C4-2B (cell line): ENCODE data around the gene NAV1.

Source experiments
- H3K27ac ChIP-seq: fragments of 450-650 bp; 2 replicates; pipeline ENCODE4 v1.5.1; 2017
- ZFX ChIP-seq: fragments of 450-650 bp; IDR thresholded peaks from 2 replicates; pipeline ENCODE4 v1.6.1; 2017
- TF ChIP-seq, protein P1 (sequence below): fragments of 450-650 bp; conservative IDR thresholded peaks from 2 replicates; pipeline ENCODE4 v1.5.1; 2017; ENCODE audit warnings: mild to moderate bottlenecking

Gene NAV1

DNA sequence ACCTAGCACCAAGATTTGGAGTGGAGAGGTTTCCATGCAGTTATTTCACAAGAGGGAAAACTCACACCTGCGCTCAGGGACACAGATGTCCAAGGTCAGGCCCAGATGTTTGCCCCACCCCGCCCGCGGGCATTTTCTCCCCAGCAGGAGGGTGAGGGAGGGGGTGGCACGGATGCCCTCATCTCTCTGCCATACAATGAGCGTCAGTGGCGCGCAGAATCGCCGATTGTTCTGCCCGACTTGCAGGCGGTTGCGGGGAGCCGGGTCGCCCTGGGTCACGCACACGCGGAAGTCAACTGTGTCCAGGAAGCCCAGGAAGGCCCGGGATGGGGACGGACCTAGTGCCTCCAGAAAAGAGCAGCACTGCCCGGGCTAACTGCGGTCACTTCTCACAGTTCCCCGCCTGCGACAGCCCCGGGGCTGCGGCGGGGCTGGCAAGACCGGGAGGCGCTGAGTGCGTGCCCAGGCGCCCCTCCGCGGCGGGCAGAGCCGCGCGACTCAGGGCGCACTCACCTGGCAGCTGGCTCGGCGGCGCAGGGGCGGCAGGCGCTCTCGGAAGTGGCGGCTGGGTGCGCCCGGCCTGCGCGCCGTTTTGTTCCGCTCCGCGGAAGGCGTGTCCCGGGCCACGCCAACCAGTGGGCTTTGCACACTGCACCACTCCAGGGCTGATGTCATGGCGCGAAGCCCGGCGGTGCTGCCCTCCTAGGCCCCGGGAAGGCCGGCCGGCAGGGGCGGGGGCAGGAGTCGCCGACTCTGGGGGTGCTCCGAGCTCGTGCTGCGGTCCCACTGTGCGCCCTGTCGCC lies 32.2 kb upstream of the NAV1 start, which contains the start of gene CSRP1:
TSS of gene CSRP1 (minus strand) at position 567 of the 803 bp plus-strand sequence. CDS start 10,820 bp downstream, outside the sequence.
- H3K27ac ChIP-seq, result peak within 1 kb of the TSS; percentile 87
- TF ChIP-seq ZFX, result peak; percentile 86; the same call in 1 of the 2 replicates
- TF ChIP-seq, protein P1, sequence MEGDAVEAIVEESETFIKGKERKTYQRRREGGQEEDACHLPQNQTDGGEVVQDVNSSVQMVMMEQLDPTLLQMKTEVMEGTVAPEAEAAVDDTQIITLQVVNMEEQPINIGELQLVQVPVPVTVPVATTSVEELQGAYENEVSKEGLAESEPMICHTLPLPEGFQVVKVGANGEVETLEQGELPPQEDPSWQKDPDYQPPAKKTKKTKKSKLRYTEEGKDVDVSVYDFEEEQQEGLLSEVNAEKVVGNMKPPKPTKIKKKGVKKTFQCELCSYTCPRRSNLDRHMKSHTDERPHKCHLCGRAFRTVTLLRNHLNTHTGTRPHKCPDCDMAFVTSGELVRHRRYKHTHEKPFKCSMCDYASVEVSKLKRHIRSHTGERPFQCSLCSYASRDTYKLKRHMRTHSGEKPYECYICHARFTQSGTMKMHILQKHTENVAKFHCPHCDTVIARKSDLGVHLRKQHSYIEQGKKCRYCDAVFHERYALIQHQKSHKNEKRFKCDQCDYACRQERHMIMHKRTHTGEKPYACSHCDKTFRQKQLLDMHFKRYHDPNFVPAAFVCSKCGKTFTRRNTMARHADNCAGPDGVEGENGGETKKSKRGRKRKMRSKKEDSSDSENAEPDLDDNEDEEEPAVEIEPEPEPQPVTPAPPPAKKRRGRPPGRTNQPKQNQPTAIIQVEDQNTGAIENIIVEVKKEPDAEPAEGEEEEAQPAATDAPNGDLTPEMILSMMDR, result no peak

DNA sequence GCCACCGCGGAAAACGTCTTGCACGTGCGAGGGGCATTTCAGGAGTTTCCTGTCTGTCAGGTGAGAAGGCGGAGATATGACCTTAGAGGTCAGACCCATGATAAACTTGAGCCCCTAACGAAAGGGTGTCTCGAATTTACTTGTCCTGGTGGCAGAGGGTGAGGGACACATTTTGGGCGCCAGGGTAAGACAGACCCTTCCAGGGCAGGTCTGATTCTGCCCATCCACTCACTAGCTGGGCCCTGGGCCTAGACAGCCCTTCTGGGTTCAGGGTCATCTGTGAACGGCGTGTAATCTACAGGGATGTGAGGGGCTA lies 31.6 kb upstream of the NAV1 start:
- H3K27ac ChIP-seq, result peak overlapping the region; percentile 87
- TF ChIP-seq, protein P1, result no peak
- TF ChIP-seq ZFX, result peak; percentile 61; the same call in 1 of the 2 replicates

DNA sequence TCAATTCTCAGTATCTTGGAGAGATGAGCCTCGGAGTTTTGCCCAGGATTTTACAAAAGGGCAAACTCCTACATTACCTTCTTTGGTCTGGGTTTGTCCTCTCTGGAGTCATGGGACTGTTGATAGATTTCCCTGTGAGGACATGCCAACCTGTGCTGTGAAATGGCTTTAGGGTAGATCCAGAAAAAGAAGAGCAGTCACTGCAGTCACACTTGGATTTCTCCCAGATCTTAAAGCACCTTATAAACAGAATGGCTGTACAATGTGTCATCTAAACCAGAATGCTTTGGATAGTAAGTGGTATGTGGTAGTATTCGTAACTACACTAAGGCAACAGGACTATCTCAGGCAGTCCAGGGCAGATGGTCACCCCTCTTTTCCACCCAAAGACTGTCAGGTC lies 30.1 kb upstream of the NAV1 start:
- TF ChIP-seq ZFX, result no peak
- TF ChIP-seq, protein P1, result no peak
- no peak overlapping the region for H3K27ac ChIP-seq

- TF ChIP-seq, protein P1, result no peak
- TF ChIP-seq ZFX, result no peak
Measured at GRCh38 chr1:201509601-201510374, 29.1 kb upstream of the NAV1 start.

DNA sequence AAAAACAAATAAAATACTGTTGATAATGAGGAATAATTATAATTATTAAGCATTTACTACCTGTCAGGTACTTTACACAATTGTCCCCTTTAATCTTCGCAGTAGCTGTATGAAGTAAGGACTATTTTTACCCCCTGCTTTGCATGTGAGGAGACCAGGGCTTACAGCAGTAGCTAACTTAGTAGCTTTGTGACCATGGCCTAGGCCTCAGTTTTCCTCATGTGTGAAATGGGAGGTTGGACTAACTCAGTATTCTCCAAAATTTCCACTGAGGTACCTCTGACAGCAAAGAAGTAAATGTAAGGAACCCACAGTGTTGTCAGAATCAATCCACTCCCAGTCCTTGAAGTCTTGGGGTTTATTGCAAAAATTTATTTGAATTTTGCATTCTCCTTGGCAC lies 28.2 kb upstream of the NAV1 start:
- no peak for TF ChIP-seq ZFX
- H3K27ac ChIP-seq, result peak overlapping the region; percentile 90

More at GRCh38 chr1:201509601-201510374, 29.1 kb upstream of the NAV1 start:
- peak overlapping the region; percentile 90 for H3K27ac ChIP-seq

- H3K27ac ChIP-seq, result peak overlapping the region; percentile 90
- TF ChIP-seq ZFX, result no peak
- TF ChIP-seq, protein P1, result no peak
Measured at GRCh38 chr1:201511396-201511940, 27.5 kb upstream of the NAV1 start.

GRCh38 chr1:201511941-201512539 lies 26.9 kb upstream of the NAV1 start:
- H3K27ac ChIP-seq, result peak overlapping the region; percentile 90
- TF ChIP-seq, protein P1, result no peak
- no peak for TF ChIP-seq ZFX
